ENCODE measurements around the gene PARD3. TPM values are rescaled to one million over a fixed set of nuclear protein-coding genes. Genes with fewer than 3 reads are reported as not detected.

The PARD3 gene
- total RNA-seq, 1 donor from 2014 or later: 58.7 TPM

- H3K4me3 ChIP-seq: no peak overlapping the region
- DNase-seq (ENCODE audit: low spot score): no peak
- H3K36me3 Mint-ChIP-seq: peaks cover 31% of the 10 kb centered on the region
- H3K36me3 ChIP-seq: peaks cover 11% of the 10 kb centered on the region
- H3K27ac ChIP-seq: no peak overlapping the region
- no peak overlapping the region for H3K4me3 Mint-ChIP-seq
- H3K27me3 Mint-ChIP-seq (ENCODE audit: insufficient read depth, low read depth): no peaks in the 10 kb centered on the region
- no peaks in the 10 kb centered on the region for H4K20me1 ChIP-seq (ENCODE audit: low read depth)
- no peaks in the 10 kb centered on the region for H3K9me3 ChIP-seq (ENCODE audit: low read depth)
- peaks cover 3% of the 10 kb centered on the region for H3K4me1 ChIP-seq
- peaks cover 4% of the 10 kb centered on the region for H3F3A ChIP-seq (ENCODE audit: low read depth)
- no peak overlapping the region for H3K27ac Mint-ChIP-seq
- no peak overlapping the region for H3K9ac ChIP-seq
- no peak overlapping the region for H2AFZ ChIP-seq (replicated peaks)
- TF ChIP-seq EZH2 (IDR thresholded peaks at IDR 0.05) (no peak), EZH2phosphoT487 (IDR thresholded peaks at IDR 0.05) (no peak), CTCF (IDR thresholded peaks at IDR 0.05) (no peak)
- H3K4me2 ChIP-seq: no peak overlapping the region
- H3K9me3 Mint-ChIP-seq: no peaks in the 10 kb centered on the region
- no peaks in the 10 kb centered on the region for H3K79me2 ChIP-seq (ENCODE audit: low read depth)
- H3K4me1 Mint-ChIP-seq: peaks cover 12% of the 10 kb centered on the region
- H3K27me3 ChIP-seq: no peaks in the 10 kb centered on the region
These were observed 437.3 kb downstream of the PARD3 start for GRCh38 chr10:34377833-34378232.

- Histone ChIP-seq H3K4me3 (no peak overlapping the region), H3K4me1 (peaks cover 3% of the 10 kb centered on the region), H3K4me2 (no peak overlapping the region), H3K9ac (no peak overlapping the region), H3K27me3 (no peaks in the 10 kb centered on the region), H3K27ac (no peak overlapping the region), H3F3A (ENCODE audit: low read depth) (peaks cover 4% of the 10 kb centered on the region), H2AFZ (replicated peaks) (no peak overlapping the region), H3K79me2 (ENCODE audit: low read depth) (no peaks in the 10 kb centered on the region), H3K36me3 (peaks cover 11% of the 10 kb centered on the region), H4K20me1 (ENCODE audit: low read depth) (no peaks in the 10 kb centered on the region), H3K9me3 (ENCODE audit: low read depth) (peaks cover 5% of the 10 kb centered on the region)
- TF ChIP-seq CTCF (IDR thresholded peaks at IDR 0.05) (no peak), EZH2phosphoT487 (IDR thresholded peaks at IDR 0.05) (no peak), EZH2 (IDR thresholded peaks at IDR 0.05) (no peak)
- Mint-ChIP-seq H3K4me1 (peaks cover 13% of the 10 kb centered on the region), H3K27me3 (ENCODE audit: insufficient read depth, low read depth) (peaks cover 3% of the 10 kb centered on the region), H3K9me3 (peaks cover 9% of the 10 kb centered on the region), H3K36me3 (peaks cover 34% of the 10 kb centered on the region), H3K4me3 (no peak overlapping the region), H3K27ac (no peak overlapping the region)
- DNase-seq (ENCODE audit: low spot score): no peak
These were observed 440.6 kb downstream of the PARD3 start for GRCh38 chr10:34374356-34375045.

- Histone ChIP-seq H3K4me1 (peaks cover 3% of the 10 kb centered on the region), H3K79me2 (ENCODE audit: low read depth) (no peaks in the 10 kb centered on the region), H3K4me3 (no peak overlapping the region), H3K27me3 (no peaks in the 10 kb centered on the region), H3K27ac (no peak overlapping the region), H3F3A (ENCODE audit: low read depth) (peaks cover 4% of the 10 kb centered on the region), H3K36me3 (peaks cover 11% of the 10 kb centered on the region), H4K20me1 (ENCODE audit: low read depth) (no peaks in the 10 kb centered on the region), H3K9me3 (ENCODE audit: low read depth) (peaks cover 5% of the 10 kb centered on the region), H3K9ac (no peak overlapping the region), H2AFZ (replicated peaks) (no peak overlapping the region), H3K4me2 (no peak overlapping the region)
- H3K4me3 Mint-ChIP-seq: no peak overlapping the region
- H3K27ac Mint-ChIP-seq: no peak overlapping the region
- H3K36me3 Mint-ChIP-seq: peaks cover 40% of the 10 kb centered on the region
- H3K9me3 Mint-ChIP-seq: peaks cover 12% of the 10 kb centered on the region
- TF ChIP-seq CTCF (IDR thresholded peaks at IDR 0.05) (no peak), EZH2 (IDR thresholded peaks at IDR 0.05) (no peak), EZH2phosphoT487 (IDR thresholded peaks at IDR 0.05) (no peak)
- no peak for DNase-seq (ENCODE audit: low spot score)
- H3K27me3 Mint-ChIP-seq (ENCODE audit: insufficient read depth, low read depth): peaks cover 3% of the 10 kb centered on the region
- peaks cover 13% of the 10 kb centered on the region for H3K4me1 Mint-ChIP-seq
These were observed 441.9 kb downstream of the PARD3 start for GRCh38 chr10:34373211-34373610.

All from neural progenitor cell (in vitro differentiated cells).